Activated naive CD4-positive, alpha-beta T cell treated with anti-CD3 and anti-CD28 coated beads, Interleukin-2, amount 50 U/mL, for 24 hours (primary cell): ENCODE results near the gene ACSL5.

ENCODE experiments used
- H3K27ac Mint-ChIP-seq: one replicate; pipeline ENCODE4 v1.8.0; 2021; ENCODE audit warnings: mild to moderate bottlenecking, mixed read lengths
- H3K27me3 Mint-ChIP-seq: one replicate; pipeline ENCODE4 v1.8.0; 2021; ENCODE audit warnings: mixed read lengths
- H3K36me3 Mint-ChIP-seq: one replicate; pipeline ENCODE4 v1.8.0; 2021; ENCODE audit warnings: mixed read lengths
- H3K4me1 Mint-ChIP-seq: one replicate; pipeline ENCODE4 v1.8.0; 2021; ENCODE audit warnings: mixed read lengths
- H3K4me3 Mint-ChIP-seq: one replicate; pipeline ENCODE4 v1.8.0; 2021; ENCODE audit warnings: mild to moderate bottlenecking, mixed read lengths
- H3K9me3 Mint-ChIP-seq: one replicate; pipeline ENCODE4 v1.8.0; 2021; ENCODE audit warnings: mixed read lengths

Gene ACSL5

DNA sequence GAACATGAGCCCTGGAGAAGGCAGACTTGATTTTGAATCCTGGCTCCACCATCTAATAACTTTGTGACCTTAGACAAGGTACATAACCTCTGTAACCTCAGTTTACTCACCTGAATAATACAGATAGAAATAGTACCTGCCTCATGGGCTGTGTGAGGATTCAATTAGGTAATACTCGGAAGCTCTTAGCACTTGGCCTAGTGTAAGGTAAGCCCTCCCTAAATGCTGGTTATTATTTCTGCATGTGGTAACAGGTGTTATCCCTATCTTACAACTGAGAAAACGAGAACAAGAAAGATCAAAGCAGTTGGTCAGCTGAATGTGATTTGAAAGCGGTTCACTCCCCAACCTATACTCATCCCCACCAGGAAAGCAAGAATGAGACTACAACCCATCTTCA, 28.7 kb upstream of the ACSL5 start:
- Mint-ChIP-seq H3K27me3 (no peaks in the 10 kb centered on the region), H3K27ac (no peak overlapping the region), H3K4me1 (no peaks in the 10 kb centered on the region), H3K36me3 (no peaks in the 10 kb centered on the region), H3K4me3 (no peak overlapping the region), H3K9me3 (no peaks in the 10 kb centered on the region)

DNA sequence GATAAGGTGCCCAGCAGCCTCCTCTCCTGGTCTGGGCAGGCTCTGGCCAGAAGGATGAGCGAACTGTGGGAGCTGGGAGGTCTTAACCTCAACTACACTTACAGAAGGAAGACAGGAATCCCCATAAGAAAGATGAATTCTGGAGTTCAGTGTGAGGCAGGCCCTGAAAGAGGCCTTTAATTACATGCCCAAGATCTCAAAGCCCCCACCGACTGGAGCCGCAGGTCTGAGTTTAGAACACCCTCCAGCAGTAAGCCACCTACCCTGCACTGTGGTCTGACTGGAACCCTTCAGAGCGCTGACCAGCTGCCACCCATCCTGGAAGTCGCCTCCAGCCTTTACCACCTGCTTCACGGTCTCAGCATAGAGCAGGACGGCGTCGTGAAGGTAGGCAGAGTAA, 28.2 kb upstream of the ACSL5 start:
- Mint-ChIP-seq H3K4me3 (no peak overlapping the region), H3K4me1 (no peaks in the 10 kb centered on the region), H3K27ac (no peak overlapping the region), H3K9me3 (no peaks in the 10 kb centered on the region), H3K36me3 (no peaks in the 10 kb centered on the region), H3K27me3 (no peaks in the 10 kb centered on the region)

DNA sequence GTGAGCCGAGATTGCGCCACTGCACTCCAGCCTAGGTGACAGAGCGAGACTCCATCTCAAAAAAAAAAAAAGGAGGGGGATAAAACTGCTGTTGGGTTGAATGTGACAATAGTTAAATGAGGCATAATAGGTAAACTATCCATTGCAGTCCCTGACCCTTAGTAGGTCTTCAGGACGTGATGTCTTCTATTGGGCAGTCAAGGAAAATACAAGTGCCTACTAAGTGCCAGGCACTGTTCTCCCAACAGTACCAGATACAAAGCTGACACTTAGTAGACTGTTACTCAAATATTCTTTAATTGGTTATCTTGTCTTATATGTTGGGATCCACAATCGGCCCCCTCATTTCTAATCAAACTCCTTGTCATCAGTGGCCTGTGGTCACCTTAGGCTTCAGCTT, 27.1 kb upstream of the ACSL5 start:
- Mint-ChIP-seq H3K9me3 (no peaks in the 10 kb centered on the region), H3K4me3 (no peak overlapping the region), H3K27me3 (no peaks in the 10 kb centered on the region), H3K4me1 (no peaks in the 10 kb centered on the region), H3K36me3 (no peaks in the 10 kb centered on the region), H3K27ac (no peak overlapping the region)

DNA sequence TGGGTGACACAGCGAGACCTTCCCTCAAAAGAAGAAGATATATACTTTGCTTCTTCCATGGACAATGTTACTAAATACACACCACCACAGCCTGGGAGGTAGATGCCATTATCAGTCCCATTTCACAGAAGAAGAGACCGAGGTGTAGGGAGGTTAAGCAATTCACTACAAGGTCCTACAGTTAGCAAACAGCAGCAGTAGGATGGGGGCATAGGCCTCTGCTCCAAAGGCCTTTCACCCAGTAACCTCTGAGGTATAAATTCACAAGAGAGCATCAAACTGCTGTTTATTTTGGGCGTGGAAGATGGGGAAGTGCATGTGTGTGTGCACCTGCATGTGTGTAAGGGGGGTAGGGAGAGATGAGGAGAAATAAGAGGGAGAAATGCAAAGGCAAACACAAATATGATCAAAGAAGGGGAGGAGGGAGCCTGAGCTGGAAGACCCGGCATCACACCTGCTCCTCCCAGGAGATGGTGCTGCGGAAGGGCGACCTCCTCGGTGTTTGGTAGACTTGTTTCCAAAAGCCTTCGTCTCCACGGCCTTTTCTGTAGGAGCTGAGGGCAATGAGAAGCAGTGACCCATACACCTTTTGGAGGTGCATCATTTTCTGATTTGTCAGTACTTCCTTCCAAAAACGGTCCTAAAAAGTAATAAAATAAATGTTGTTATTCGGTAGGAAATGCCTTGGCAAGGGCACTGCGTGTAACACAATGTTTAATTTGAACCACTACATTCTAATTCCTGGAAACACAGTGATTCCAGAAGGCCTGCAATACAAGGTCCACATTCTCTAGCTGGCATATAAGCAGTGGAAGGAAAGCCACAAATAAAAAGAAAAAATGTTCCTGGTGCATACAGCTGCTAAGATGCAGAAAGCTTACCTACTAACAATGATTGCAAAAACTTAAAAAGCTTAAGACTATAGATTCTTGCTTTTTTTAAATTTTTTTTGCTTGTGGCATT, 25.9 kb upstream of the ACSL5 start:
- Mint-ChIP-seq H3K27ac (no peak overlapping the region), H3K4me1 (no peaks in the 10 kb centered on the region), H3K9me3 (no peaks in the 10 kb centered on the region), H3K27me3 (no peaks in the 10 kb centered on the region), H3K4me3 (no peak overlapping the region), H3K36me3 (no peaks in the 10 kb centered on the region)

DNA sequence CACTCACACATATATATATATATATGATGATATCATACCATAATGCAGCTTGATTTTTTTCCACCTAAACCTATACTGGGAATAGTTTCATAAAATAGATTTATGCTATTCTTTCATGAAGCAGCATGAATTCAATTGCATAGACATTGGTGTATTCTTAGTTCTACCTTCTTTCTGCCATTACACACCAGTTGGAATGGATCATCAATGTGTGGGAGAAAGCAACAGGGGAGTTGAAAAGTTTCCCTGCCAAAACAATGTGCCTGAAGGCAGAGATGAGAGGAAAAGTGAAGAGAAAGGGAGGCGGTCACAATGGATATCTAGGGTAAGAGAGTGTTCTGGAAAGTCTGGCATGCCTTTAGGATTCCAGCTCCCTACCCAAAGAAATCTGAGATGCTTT, 25.2 kb upstream of the ACSL5 start:
- no peaks in the 10 kb centered on the region for H3K36me3 Mint-ChIP-seq
- H3K4me1 Mint-ChIP-seq = no peaks in the 10 kb centered on the region
- H3K4me3 Mint-ChIP-seq = no peak overlapping the region
- H3K27me3 Mint-ChIP-seq = no peaks in the 10 kb centered on the region
- no peak overlapping the region for H3K27ac Mint-ChIP-seq
- H3K9me3 Mint-ChIP-seq = no peaks in the 10 kb centered on the region

DNA sequence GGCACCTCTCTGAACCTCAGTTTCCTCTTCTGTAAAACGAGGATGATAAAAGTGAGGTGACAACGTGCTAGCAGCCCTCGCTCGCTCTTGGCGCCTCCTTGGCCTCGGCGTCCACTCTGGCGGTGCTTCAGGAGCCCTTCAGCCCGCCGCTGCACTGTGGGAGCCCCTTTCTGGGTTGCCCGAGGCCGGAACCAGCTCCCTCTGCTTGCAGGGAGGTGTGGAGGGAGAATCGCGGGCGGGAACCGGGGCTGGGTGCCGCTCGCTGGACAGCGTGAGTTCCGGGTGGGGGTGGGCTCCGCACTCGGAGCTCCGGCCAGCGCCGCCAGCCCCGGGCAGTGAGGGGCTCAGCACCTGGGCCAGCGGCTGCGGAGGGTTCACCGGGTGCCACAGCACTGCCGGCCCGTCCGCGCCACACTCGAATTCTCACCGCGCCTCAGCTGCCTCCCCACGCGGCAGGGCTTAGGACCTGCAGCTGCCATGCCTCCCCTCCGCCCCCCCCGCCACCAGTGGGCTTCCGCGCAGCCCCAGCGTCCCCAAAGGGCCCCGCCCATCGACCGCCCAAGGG, 24.3 kb upstream of the ACSL5 start:
- H3K4me3 Mint-ChIP-seq = no peak overlapping the region
- no peaks in the 10 kb centered on the region for H3K4me1 Mint-ChIP-seq
- H3K36me3 Mint-ChIP-seq = no peaks in the 10 kb centered on the region
- no peaks in the 10 kb centered on the region for H3K27me3 Mint-ChIP-seq
- H3K27ac Mint-ChIP-seq = no peak overlapping the region
- H3K9me3 Mint-ChIP-seq = no peaks in the 10 kb centered on the region

DNA sequence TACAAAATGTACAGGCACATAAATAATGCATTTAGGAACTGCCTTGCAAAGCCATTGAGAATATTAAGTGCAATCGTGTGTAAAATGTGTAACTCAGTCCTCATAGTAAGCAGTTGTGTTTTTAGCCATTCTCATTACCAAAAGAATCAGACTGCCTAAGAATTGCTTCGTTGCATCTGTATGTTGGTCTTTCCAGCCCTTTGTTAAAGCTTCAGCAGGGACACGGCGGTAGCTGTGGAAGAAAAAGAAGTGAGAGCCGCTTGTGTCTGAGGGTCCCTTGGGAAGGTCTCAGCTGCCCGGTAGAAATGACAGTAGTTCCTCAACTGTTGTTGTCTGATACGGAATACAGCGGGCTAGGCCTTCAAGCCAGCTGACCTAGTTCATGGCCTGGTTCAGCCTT, 22.8 kb upstream of the ACSL5 start:
- no peak overlapping the region for H3K27ac Mint-ChIP-seq
- H3K4me1 Mint-ChIP-seq = no peaks in the 10 kb centered on the region

DNA sequence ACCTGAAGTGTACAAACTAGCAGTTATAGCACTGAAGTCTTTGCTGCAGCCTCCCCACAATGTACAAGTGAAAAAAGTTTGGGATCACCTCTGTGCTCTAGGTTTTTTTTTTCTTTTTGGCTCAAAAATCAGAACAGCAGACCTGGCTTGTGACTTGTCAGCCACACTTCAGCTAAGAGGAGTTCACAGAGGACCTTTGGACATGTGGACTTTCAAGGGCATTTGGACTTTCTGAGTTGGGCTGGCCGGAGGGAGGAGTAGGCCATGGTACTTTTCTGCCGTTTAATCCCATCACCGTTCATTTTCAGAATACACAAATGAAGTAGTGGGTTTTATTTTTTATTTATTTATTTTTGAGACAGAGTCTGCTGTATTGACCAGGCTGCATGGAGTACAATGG, 21.9 kb upstream of the ACSL5 start:
- Mint-ChIP-seq H3K36me3 (no peaks in the 10 kb centered on the region), H3K4me1 (no peaks in the 10 kb centered on the region), H3K27ac (no peak overlapping the region), H3K27me3 (no peaks in the 10 kb centered on the region), H3K4me3 (no peak overlapping the region), H3K9me3 (no peaks in the 10 kb centered on the region)

More for the DNA sequence above, 22.8 kb upstream of the ACSL5 start:
- Mint-ChIP-seq H3K4me3 (no peak overlapping the region), H3K36me3 (no peaks in the 10 kb centered on the region), H3K27me3 (no peaks in the 10 kb centered on the region), H3K9me3 (no peaks in the 10 kb centered on the region)

DNA sequence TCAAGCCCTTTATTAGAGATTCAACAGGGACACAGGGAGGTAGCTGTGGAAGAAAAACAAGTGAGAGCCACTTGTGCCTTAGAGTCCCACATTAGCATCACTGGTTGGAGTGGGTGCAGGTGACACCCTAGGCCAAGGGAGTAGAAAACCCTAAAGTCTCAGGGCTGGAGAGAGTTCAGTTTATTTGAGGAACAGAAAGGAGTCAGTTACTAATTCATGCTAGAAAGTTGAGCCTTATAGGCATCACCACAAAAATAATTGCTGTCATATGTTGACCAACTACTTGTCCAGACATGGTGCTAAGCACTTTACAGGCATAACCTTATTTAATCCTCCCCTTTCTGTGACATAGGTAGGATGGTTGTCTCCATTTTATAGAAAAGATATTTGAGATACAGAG, 20.9 kb upstream of the ACSL5 start:
- H3K36me3 Mint-ChIP-seq = no peaks in the 10 kb centered on the region
- H3K27me3 Mint-ChIP-seq = no peaks in the 10 kb centered on the region
- no peaks in the 10 kb centered on the region for H3K4me1 Mint-ChIP-seq
- H3K9me3 Mint-ChIP-seq = no peaks in the 10 kb centered on the region
- H3K27ac Mint-ChIP-seq = no peak overlapping the region
- no peak overlapping the region for H3K4me3 Mint-ChIP-seq

DNA sequence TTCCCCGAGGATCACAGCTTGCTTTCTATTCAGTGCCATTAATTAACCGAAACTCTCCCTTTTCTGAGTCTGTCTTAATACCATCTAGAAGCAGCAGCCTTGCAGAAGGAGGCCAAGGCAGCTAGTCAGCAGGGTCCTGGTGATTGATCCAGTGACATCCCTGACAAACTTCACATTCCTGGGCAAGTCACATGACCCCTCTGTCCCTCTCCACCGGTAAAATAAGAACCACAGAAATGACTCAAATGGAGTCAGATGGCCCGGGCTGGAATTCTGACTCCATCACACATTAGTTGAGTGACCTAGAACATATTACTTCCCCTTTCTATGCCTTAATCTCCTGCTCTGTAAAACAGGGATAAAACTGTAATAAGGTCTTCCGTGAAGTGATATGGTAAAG, 17.2 kb upstream of the ACSL5 start:
- H3K4me3 Mint-ChIP-seq = no peak overlapping the region
- no peaks in the 10 kb centered on the region for H3K9me3 Mint-ChIP-seq
- H3K4me1 Mint-ChIP-seq = no peaks in the 10 kb centered on the region
- H3K27ac Mint-ChIP-seq = no peak overlapping the region
- H3K27me3 Mint-ChIP-seq = no peaks in the 10 kb centered on the region
- H3K36me3 Mint-ChIP-seq = no peaks in the 10 kb centered on the region

DNA sequence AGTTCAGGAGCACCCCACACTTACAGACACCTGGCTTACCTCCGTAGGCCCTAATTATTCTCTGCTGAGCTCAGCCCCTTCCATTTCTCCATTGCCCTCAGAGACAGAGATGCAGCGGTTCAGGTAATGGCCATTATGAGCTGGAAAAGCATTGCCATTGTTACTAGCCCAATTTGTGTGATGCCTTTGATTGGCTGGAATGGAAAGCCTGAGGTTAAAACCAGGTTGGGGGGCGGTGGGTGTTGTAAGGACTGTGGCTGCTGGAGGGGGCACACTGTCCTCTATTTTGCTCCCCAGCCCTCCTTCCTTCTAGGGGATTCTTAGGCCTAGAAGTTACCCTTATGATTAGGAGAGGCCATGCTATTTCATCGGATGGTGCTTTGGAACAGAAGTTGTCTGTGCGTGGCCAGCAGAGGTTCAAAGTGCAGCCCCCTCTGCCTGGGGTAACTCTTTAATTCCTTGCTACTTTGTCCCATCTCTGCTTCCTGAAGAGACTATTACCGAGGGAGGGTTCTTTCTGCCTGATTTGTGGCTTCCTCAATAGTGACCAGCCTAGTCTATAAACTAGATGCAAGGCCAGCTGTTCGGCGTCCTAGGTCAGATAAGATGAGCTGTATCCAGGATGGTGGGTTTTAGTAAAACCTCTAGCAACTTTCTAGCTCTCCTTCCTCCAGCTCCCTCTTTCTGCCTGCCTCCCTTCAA, 14.2 kb upstream of the ACSL5 start:
- H3K27me3 Mint-ChIP-seq = no peaks in the 10 kb centered on the region
- H3K36me3 Mint-ChIP-seq = no peaks in the 10 kb centered on the region
- H3K4me3 Mint-ChIP-seq = no peak overlapping the region
- no peaks in the 10 kb centered on the region for H3K4me1 Mint-ChIP-seq
- no peak overlapping the region for H3K27ac Mint-ChIP-seq
- H3K9me3 Mint-ChIP-seq = no peaks in the 10 kb centered on the region

DNA sequence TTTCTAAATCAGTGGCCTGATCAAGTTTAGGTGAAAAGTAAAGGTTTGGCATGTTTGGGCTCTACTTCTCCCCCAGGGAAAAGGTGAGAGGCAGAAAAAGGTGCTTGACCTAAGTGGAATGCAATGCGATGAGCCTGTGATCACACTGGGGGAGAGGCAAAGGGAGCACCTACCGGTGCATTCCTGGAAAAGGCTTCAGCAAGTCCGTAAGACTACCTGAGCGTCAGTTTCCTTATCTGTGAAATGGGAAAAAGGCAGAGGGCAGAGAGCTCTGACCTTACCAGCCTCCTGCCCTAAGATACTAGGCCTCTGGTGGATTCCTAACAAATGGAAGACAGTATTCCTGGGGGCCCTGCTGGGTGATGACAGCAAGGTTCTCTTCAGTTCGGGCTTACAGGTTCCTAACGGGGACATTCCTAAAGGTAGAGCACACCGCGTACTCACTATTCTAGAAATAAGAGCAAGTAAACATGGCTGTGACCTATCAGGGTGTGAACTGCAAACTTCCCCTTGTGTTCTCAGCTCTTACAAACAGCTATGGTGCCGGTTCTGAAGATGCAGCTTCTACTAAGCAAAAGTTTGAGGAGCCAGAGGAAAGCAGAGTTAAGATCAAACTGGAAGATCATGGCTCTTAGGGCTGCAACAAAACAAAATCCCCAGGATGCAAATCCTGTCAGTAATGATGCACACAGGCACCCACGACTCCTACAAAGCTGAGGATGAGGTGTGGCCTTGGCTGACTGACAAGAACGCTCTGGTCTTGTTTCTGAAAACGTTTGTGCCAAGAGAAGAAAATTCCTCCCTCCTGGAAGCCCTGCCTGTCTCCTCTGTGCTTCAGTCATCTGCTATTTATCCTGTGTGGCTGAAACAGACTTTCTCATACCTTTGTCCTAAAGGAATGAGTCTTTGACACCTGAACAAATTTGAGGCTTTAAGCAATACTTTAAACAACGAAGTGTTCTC, 13.3 kb upstream of the ACSL5 start:
- H3K27me3 Mint-ChIP-seq = no peaks in the 10 kb centered on the region
- no peaks in the 10 kb centered on the region for H3K36me3 Mint-ChIP-seq
- H3K27ac Mint-ChIP-seq = no peak overlapping the region
- no peaks in the 10 kb centered on the region for H3K9me3 Mint-ChIP-seq
- no peak overlapping the region for H3K4me3 Mint-ChIP-seq
- H3K4me1 Mint-ChIP-seq = no peaks in the 10 kb centered on the region

DNA sequence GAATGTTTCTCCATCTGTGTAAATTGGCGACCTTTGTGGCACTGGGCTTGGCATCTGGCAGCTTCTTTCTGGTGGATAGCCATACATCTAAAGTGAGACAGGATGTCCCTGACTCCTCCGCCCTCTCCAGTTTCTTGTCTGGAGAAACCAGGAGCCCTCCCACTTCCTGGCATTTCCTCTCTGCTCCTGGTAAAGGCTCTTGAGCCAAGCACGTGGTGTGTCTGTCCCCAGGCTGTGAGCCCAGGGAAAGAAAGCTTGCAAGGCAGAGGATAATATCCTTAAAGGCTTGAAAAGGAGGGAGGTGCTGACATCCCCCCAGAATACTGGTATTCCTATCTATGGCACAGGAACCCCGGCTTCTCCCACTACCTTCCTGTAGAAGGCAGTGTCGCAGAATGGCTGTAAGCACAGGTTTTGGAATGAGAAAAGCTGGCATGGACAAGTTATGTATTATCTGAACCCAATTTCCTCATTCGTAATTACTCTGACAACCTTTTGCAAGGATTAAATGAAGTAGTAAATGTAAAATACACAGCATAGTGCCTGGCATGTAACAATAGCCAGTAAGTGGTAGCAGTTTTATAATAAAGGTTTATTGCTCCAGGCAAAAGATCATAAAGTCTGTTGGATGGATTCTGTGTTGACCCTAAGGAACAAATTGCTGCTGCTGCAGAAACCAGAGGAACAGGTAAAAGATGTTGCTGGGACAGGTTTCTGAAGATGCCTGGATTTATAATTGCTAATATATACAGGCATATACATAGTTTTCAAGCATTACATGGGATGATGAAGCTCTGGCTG, 11.8 kb upstream of the ACSL5 start:
- Mint-ChIP-seq H3K4me3 (no peak overlapping the region), H3K36me3 (no peaks in the 10 kb centered on the region), H3K4me1 (no peaks in the 10 kb centered on the region), H3K9me3 (no peaks in the 10 kb centered on the region), H3K27me3 (no peaks in the 10 kb centered on the region), H3K27ac (no peak overlapping the region)

DNA sequence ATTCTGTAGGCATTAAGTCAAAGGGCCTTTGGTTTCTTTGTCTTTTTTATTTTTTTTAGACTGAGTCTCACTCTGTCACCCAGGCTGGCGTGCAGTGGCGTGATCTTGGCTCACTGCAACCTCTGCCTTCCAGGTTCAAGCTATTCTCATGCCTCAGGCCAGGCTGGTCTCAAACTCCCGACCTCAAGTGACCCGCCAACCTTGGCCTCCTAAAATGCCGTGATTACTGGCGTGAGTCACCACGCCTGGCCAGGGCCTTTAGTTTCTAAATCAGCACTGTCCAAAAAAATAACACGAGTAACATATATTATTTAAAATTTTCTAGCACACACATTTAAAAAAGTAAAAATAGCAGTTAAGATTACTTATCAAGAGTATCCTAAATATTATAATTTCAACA, 11.1 kb upstream of the ACSL5 start:
- no peaks in the 10 kb centered on the region for H3K27me3 Mint-ChIP-seq
- H3K9me3 Mint-ChIP-seq = no peaks in the 10 kb centered on the region
- no peaks in the 10 kb centered on the region for H3K4me1 Mint-ChIP-seq
- no peaks in the 10 kb centered on the region for H3K36me3 Mint-ChIP-seq
- H3K27ac Mint-ChIP-seq = no peak overlapping the region
- no peak overlapping the region for H3K4me3 Mint-ChIP-seq
